HG03439 (cell line): ENCODE measurements around the gene GBX1.

ENCODE experiments used
- ATAC-seq: cut with Tn5 transposase; IDR thresholded peaks from one replicate; pipeline ENCODE4 v1.9.1; 2021; ENCODE audit warnings: mild to moderate bottlenecking, moderate library complexity; ENCODE audit not compliant: unreplicated experiment

GBX1 gene

GRCh38 chr7:151129117-151129959 is 38.2 kb downstream of the GBX1 start:
- no peak for ATAC-seq

GRCh38 chr7:151128716-151129115 is 38.8 kb downstream of the GBX1 start:
- no peak for ATAC-seq

- no peak for ATAC-seq
Observed at GRCh38 chr7:151128144-151128543, 39.4 kb downstream of the GBX1 start.

- no peak for ATAC-seq
Observed at GRCh38 chr7:151126491-151127137, 40.9 kb downstream of the GBX1 start.

GRCh38 chr7:151125846-151126481 is 41.5 kb downstream of the GBX1 start:
- ATAC-seq = no peak

GRCh38 chr7:151125470-151125845 is 42.0 kb downstream of the GBX1 start:
- ATAC-seq = no peak

GRCh38 chr7:151124899-151125399 is 42.5 kb downstream of the GBX1 start:
- ATAC-seq = no peak

- ATAC-seq = no peak
Observed at GRCh38 chr7:151124481-151124880, 43.0 kb downstream of the GBX1 start.

GRCh38 chr7:151123822-151124464 is 43.6 kb downstream of the GBX1 start:
- peak; percentile 69 for ATAC-seq

- ATAC-seq = no peak
Observed at GRCh38 chr7:151123158-151123821, 44.2 kb downstream of the GBX1 start.

GRCh38 chr7:151122796-151123157 is 44.7 kb downstream of the GBX1 start:
- no peak for ATAC-seq

GRCh38 chr7:151122276-151122675 is 45.2 kb downstream of the GBX1 start:
- ATAC-seq = no peak

GRCh38 chr7:151121380-151122170 is 45.9 kb downstream of the GBX1 start:
- ATAC-seq = no peak

GRCh38 chr7:151120896-151121295 is 46.6 kb downstream of the GBX1 start:
- no peak for ATAC-seq

GRCh38 chr7:151119902-151120301 is 47.6 kb downstream of the GBX1 start:
- no peak for ATAC-seq

GRCh38 chr7:151119055-151119415 is 48.5 kb downstream of the GBX1 start:
- no peak for ATAC-seq

GRCh38 chr7:151118108-151119054 is 49.1 kb downstream of the GBX1 start:
- ATAC-seq = no peak

GRCh38 chr7:151117565-151117964 is 49.9 kb downstream of the GBX1 start:
- ATAC-seq = no peak
